ENCODE data around the gene FSD2. TPM values are rescaled to one million over a fixed set of nuclear protein-coding genes. Genes with fewer than 3 reads are reported as not detected.
"Not testable (repeated sequence)": the region's sequence is repeated elsewhere in the genome, so short reads cannot be mapped to it uniquely, and the experiment has no call there.

Gene FSD2
- total RNA-seq, 1 donor = not detected

GRCh38 chr15:82830427-82831173 is 24.7 kb upstream of the FSD2 start:
- Histone ChIP-seq H3K79me2 (ENCODE audit: insufficient read depth, low read length) (peaks cover 10% of the 10 kb centered on the region), H4K20me1 (ENCODE audit: insufficient read depth, low read length) (peaks cover 10% of the 10 kb centered on the region), H3K27me3 (ENCODE audit: insufficient read depth, low read length) (no peaks in the 10 kb centered on the region), H3K4me1 (ENCODE audit: insufficient read depth, low read length) (peaks cover 21% of the 10 kb centered on the region), H3K36me3 (ENCODE audit: insufficient read depth, low read length) (peaks cover 77% of the 10 kb centered on the region), H3K4me3 (ENCODE audit: insufficient read depth, low read length) (no peak overlapping the region), H3K9me3 (ENCODE audit: low read depth, low read length) (no peaks in the 10 kb centered on the region), H3K27ac (ENCODE audit: low read depth, low read length) (no peak overlapping the region), H2AFZ (ENCODE audit: low read length) (no peak overlapping the region), H3K4me2 (ENCODE audit: insufficient read depth, low read length) (no peak overlapping the region)
- DNase-seq (ENCODE audit: insufficient read length, low spot score, missing footprints) = no peak
- no peak for TF ChIP-seq CTCF (IDR thresholded peaks at IDR 0.05; ENCODE audit: extremely low read depth, low read depth, low read length)

GRCh38 chr15:82829234-82829633 is 23.4 kb upstream of the FSD2 start:
- no peaks in the 10 kb centered on the region for H3K27me3 ChIP-seq (ENCODE audit: insufficient read depth, low read length)
- no peak overlapping the region for H3K27ac ChIP-seq (ENCODE audit: low read depth, low read length)
- peaks cover 78% of the 10 kb centered on the region for H3K36me3 ChIP-seq (ENCODE audit: insufficient read depth, low read length)
- no peaks in the 10 kb centered on the region for H3K9me3 ChIP-seq (ENCODE audit: low read depth, low read length)
- peaks cover 6% of the 10 kb centered on the region for H3K79me2 ChIP-seq (ENCODE audit: insufficient read depth, low read length)
- H3K4me2 ChIP-seq (ENCODE audit: insufficient read depth, low read length) = no peak overlapping the region
- peaks cover 10% of the 10 kb centered on the region for H4K20me1 ChIP-seq (ENCODE audit: insufficient read depth, low read length)
- H3K4me1 ChIP-seq (ENCODE audit: insufficient read depth, low read length) = peaks cover 21% of the 10 kb centered on the region
- no peak overlapping the region for H3K4me3 ChIP-seq (ENCODE audit: insufficient read depth, low read length)
- TF ChIP-seq CTCF (IDR thresholded peaks at IDR 0.05; ENCODE audit: extremely low read depth, low read depth, low read length) = no peak
- H2AFZ ChIP-seq (ENCODE audit: low read length) = no peak overlapping the region
- no peak for DNase-seq (ENCODE audit: insufficient read length, low spot score, missing footprints)

- Histone ChIP-seq H3K4me1 (ENCODE audit: insufficient read depth, low read length) (peaks cover 17% of the 10 kb centered on the region), H3K4me3 (ENCODE audit: insufficient read depth, low read length) (no peak overlapping the region), H3K4me2 (ENCODE audit: insufficient read depth, low read length) (no peak overlapping the region), H4K20me1 (ENCODE audit: insufficient read depth, low read length) (peaks cover 6% of the 10 kb centered on the region), H3K27ac (ENCODE audit: low read depth, low read length) (no peak overlapping the region), H3K79me2 (ENCODE audit: insufficient read depth, low read length) (peaks cover 4% of the 10 kb centered on the region), H3K27me3 (ENCODE audit: insufficient read depth, low read length) (no peaks in the 10 kb centered on the region), H3K36me3 (ENCODE audit: insufficient read depth, low read length) (peaks cover 81% of the 10 kb centered on the region), H3K9me3 (ENCODE audit: low read depth, low read length) (no peaks in the 10 kb centered on the region), H2AFZ (ENCODE audit: low read length) (no peak overlapping the region)
- peak; percentile 57 for DNase-seq (ENCODE audit: insufficient read length, low spot score, missing footprints)
- no peak for TF ChIP-seq CTCF (IDR thresholded peaks at IDR 0.05; ENCODE audit: extremely low read depth, low read depth, low read length)
These were observed 22.2 kb upstream of the FSD2 start for GRCh38 chr15:82828075-82828474.

- peaks cover 6% of the 10 kb centered on the region for H4K20me1 ChIP-seq (ENCODE audit: insufficient read depth, low read length)
- H3K27ac ChIP-seq (ENCODE audit: low read depth, low read length) = no peak overlapping the region
- no peak overlapping the region for H3K4me3 ChIP-seq (ENCODE audit: insufficient read depth, low read length)
- H3K9me3 ChIP-seq (ENCODE audit: low read depth, low read length) = no peaks in the 10 kb centered on the region
- no peak overlapping the region for H3K4me2 ChIP-seq (ENCODE audit: insufficient read depth, low read length)
- H3K27me3 ChIP-seq (ENCODE audit: insufficient read depth, low read length) = no peaks in the 10 kb centered on the region
- DNase-seq (ENCODE audit: insufficient read length, low spot score, missing footprints) = no peak
- peaks cover 7% of the 10 kb centered on the region for H3K4me1 ChIP-seq (ENCODE audit: insufficient read depth, low read length)
- H2AFZ ChIP-seq (ENCODE audit: low read length) = no peak overlapping the region
- TF ChIP-seq CTCF (IDR thresholded peaks at IDR 0.05; ENCODE audit: extremely low read depth, low read depth, low read length) = no peak
- peaks cover 77% of the 10 kb centered on the region for H3K36me3 ChIP-seq (ENCODE audit: insufficient read depth, low read length)
- H3K79me2 ChIP-seq (ENCODE audit: insufficient read depth, low read length) = peaks cover 5% of the 10 kb centered on the region
These were observed 17.2 kb upstream of the FSD2 start for GRCh38 chr15:82823049-82823448.

GRCh38 chr15:82821851-82822250 is 16.0 kb upstream of the FSD2 start:
- not testable (repeated sequence) for H3K4me2 ChIP-seq (ENCODE audit: insufficient read depth, low read length); H3K27me3 ChIP-seq (ENCODE audit: insufficient read depth, low read length); H3K4me3 ChIP-seq (ENCODE audit: insufficient read depth, low read length); H3K4me1 ChIP-seq (ENCODE audit: insufficient read depth, low read length); DNase-seq (ENCODE audit: insufficient read length, low spot score, missing footprints); H3K27ac ChIP-seq (ENCODE audit: low read depth, low read length); H3K9me3 ChIP-seq (ENCODE audit: low read depth, low read length); H2AFZ ChIP-seq (ENCODE audit: low read length); H4K20me1 ChIP-seq (ENCODE audit: insufficient read depth, low read length)
- Histone ChIP-seq H3K79me2 (ENCODE audit: insufficient read depth, low read length) (peaks cover 10% of the 10 kb centered on the region), H3K36me3 (ENCODE audit: insufficient read depth, low read length) (peaks cover 77% of the 10 kb centered on the region)

- not testable (repeated sequence) for DNase-seq (ENCODE audit: insufficient read length, low spot score, missing footprints); H3K27ac ChIP-seq (ENCODE audit: low read depth, low read length); H2AFZ ChIP-seq (ENCODE audit: low read length); H3K9me3 ChIP-seq (ENCODE audit: low read depth, low read length); H4K20me1 ChIP-seq (ENCODE audit: insufficient read depth, low read length); H3K4me3 ChIP-seq (ENCODE audit: insufficient read depth, low read length); H3K4me1 ChIP-seq (ENCODE audit: insufficient read depth, low read length); H3K27me3 ChIP-seq (ENCODE audit: insufficient read depth, low read length)
- peaks cover 15% of the 10 kb centered on the region for H3K79me2 ChIP-seq (ENCODE audit: insufficient read depth, low read length)
- H3K36me3 ChIP-seq (ENCODE audit: insufficient read depth, low read length) = peaks cover 77% of the 10 kb centered on the region
- peak overlapping the region; percentile 2 for H3K4me2 ChIP-seq (ENCODE audit: insufficient read depth, low read length)
These were observed 15.5 kb upstream of the FSD2 start for GRCh38 chr15:82821396-82821795.
